ENCODE data around the gene VCP.

GRCh38 chr9:35104586-35104985, 32.2 kb upstream of the VCP start:
- TF ChIP-seq CBX8 (IDR thresholded peaks at IDR 0.05): no peak
- TF ChIP-seq HDAC2 (IDR thresholded peaks at IDR 0.05): no peak
- no peak for TF ChIP-seq EP300 (IDR thresholded peaks at IDR 0.05)
- no peak for TF ChIP-seq RFX5 (IDR thresholded peaks at IDR 0.05)
- TF ChIP-seq CHD2 (IDR thresholded peaks at IDR 0.05; ENCODE audit: low read length, partially characterized antibody): no peak
- TF ChIP-seq SMC3 (IDR thresholded peaks at IDR 0.05): no peak
- no peak for TF ChIP-seq CTCF (IDR thresholded peaks at IDR 0.05)
- TF ChIP-seq USF2 (IDR thresholded peaks at IDR 0.05): no peak
- TF ChIP-seq MAX (IDR thresholded peaks at IDR 0.05): no peak
- TF ChIP-seq MAFK (IDR thresholded peaks at IDR 0.05; ENCODE audit: partially characterized antibody): no peak
- TF ChIP-seq CEBPB (IDR thresholded peaks at IDR 0.05): no peak
- no peak for TF ChIP-seq SREBF2 (IDR thresholded peaks at IDR 0.05)
- no peak for TF ChIP-seq PHF8 (IDR thresholded peaks at IDR 0.05; ENCODE audit: borderline replicate concordance, low read depth)
- TF ChIP-seq JUNB (IDR thresholded peaks at IDR 0.05): no peak

Measured in A549 (cell line).